ENCODE data around the gene MRTFB.

MRTFB gene

GRCh38 chr16:14077918-14078317, 6.8 kb downstream of the MRTFB start:
- no peak for TF ChIP-seq CTCF (IDR thresholded peaks at IDR 0.05; ENCODE audit: insufficient read depth, missing control alignments)
- DNase-seq (ENCODE audit: insufficient read length, low spot score): no peak
- no peak for FAIRE-seq

GRCh38 chr16:14086477-14086876, 15.4 kb downstream of the MRTFB start:
- TF ChIP-seq CTCF (IDR thresholded peaks at IDR 0.05; ENCODE audit: insufficient read depth, missing control alignments): no peak
- FAIRE-seq (no peak), DNase-seq (ENCODE audit: insufficient read length, low spot score) (no peak)

DNA sequence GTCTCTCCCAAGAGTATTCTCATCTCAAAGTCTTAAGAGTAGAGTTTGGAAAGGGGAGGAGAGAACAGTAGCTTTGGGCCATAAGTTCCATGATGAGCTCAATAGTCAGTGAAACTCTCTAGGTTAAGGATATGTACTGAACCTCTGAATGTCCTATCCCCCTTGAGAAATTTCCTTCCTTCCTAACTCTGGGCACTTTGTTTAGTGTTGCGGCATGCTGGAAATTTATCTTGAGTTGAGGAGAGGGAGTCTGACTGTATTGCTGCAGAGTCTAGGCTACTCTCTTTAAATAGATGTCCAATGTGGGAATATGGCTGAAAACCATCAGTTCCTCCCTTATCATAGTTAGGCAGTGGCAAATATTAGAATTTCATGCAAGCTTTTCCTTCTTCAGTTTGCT, 16.1 kb downstream of the MRTFB start:
- no peak for DNase-seq (ENCODE audit: insufficient read length, low spot score)
- TF ChIP-seq CTCF (IDR thresholded peaks at IDR 0.05; ENCODE audit: insufficient read depth, missing control alignments): no peak
- no peak for FAIRE-seq

- DNase-seq (ENCODE audit: insufficient read length, low spot score) (no peak), FAIRE-seq (no peak)
- TF ChIP-seq CTCF (IDR thresholded peaks at IDR 0.05; ENCODE audit: insufficient read depth, missing control alignments): no peak
These were observed 16.6 kb downstream of the MRTFB start for GRCh38 chr16:14087590-14088154.

DNA sequence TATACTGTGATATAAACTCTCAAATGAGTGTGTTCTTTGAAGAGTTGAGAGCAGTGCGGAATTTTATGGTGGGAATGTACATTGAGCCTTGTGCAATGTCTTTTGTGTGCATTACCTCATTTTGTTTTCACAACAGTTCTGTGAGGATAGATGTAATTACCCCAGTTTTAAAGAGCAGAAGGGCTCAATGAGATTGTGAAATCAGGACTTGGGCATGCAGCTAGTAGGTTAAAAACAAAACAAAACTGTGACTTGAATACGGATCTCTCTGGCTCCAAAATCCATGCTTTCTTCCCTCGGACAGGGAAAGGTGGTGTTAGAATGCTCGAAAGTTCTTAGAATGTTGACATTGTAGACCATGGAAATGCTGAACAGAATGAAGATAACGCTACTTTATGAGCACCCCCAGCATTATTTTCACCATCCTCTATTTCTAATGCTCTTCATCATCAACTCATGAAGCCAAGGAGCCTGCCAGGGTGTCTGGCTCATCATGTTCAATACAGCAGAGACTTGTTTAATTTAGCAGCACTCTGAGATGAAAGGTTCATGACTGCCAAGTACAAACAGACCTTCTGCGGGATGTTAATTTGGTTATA, 17.1 kb downstream of the MRTFB start:
- no peak for TF ChIP-seq CTCF (IDR thresholded peaks at IDR 0.05; ENCODE audit: insufficient read depth, missing control alignments)
- DNase-seq (ENCODE audit: insufficient read length, low spot score) (no peak), FAIRE-seq (no peak)

DNA sequence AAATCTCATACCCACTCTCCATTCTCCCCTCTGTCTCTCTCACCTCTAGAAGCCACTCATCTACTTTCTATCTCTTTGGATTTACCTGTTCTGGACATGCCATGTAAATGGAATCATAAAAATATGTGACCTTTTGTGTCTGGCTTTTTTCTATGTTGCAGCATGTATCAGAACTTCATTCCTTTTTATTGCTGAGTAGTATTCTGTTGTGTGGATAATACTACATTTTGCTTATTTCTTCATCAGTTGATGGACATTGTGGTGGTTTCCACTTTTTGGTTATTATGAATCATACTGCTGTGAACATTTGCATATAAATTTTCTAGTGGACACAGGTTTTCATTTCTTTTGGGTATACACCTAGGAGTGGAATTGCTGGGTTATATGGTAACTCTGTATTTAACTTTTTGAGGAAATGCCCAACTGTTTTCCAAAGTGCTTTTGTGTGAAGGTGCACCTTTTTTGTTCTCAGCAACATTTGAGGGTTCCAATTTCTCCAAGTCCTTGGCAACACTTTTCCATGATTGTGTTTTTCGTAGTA, 18.2 kb downstream of the MRTFB start:
- no peak for FAIRE-seq
- TF ChIP-seq CTCF (IDR thresholded peaks at IDR 0.05; ENCODE audit: insufficient read depth, missing control alignments): no peak
- no peak for DNase-seq (ENCODE audit: insufficient read length, low spot score)

GRCh38 chr16:14092561-14092960, 21.4 kb downstream of the MRTFB start:
- TF ChIP-seq CTCF (IDR thresholded peaks at IDR 0.05; ENCODE audit: insufficient read depth, missing control alignments): no peak
- DNase-seq (ENCODE audit: insufficient read length, low spot score) (no peak), FAIRE-seq (no peak)

All from D721Med (cell line).